G401 (cell line): ENCODE measurements around the gene VGLL1. TPM values are rescaled to one million over a fixed set of nuclear protein-coding genes. Genes with fewer than 3 reads are reported as not detected.

ENCODE experiments used
- DNase-seq: peaks from one replicate; pipeline ENCODE4 v3.0.0-alpha.2; 2015; ENCODE audit warnings: low spot score
- in situ Hi-C: cut with HindIII; loops from 2 replicates; pipeline ENCODE4 v1.10.0; 2016; ENCODE audit warnings: low sequenced_read_pairs, mixed read lengths
- total RNA-seq: library from RNA; depleted of rRNA; stranded (reverse); fragments of >200 nt; shearing (Covaris generic); gene quantifications from 2 replicates; pipeline ENCODE4 v1.2.3, GENCODE V29; 2014; rRNA removed

VGLL1 gene, protein sequence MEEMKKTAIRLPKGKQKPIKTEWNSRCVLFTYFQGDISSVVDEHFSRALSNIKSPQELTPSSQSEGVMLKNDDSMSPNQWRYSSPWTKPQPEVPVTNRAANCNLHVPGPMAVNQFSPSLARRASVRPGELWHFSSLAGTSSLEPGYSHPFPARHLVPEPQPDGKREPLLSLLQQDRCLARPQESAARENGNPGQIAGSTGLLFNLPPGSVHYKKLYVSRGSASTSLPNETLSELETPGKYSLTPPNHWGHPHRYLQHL
- not detected in 2 replicates for total RNA-seq

DNA sequence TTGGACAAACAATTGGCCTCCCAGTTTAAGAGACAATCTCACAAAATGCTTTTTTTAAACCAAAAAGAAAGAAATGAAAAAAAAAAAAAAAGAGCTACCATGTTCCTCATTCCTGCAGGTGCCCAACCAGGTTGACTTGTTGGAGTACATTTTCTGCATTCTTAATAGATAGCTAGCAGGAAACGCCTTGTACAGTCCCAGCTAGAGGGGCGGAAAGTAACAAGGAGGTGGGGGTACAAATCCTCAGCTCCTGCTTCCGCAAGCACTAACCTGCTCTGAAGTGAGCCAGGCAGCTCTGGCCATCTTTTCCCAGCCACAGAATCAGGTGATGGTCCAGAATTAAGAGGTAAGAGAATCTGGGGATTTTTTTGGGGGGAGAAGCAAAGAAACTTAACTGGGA lies at the start of gene VGLL1:
Gene VGLL1 (plus strand): TSS at position 265 of the 400 bp plus-strand sequence. CDS start 3,806 bp downstream, outside the sequence.
- in situ Hi-C loops: no loop called here

GRCh38 chrX:136487647-136488046 lies 44.4 kb upstream of the VGLL1 start, which contains the start of gene BRS3:
Gene BRS3, plus strand, starts transcription at chrX:136487947. Its CDS starts 168 bp downstream, at chrX:136488115.
- in situ Hi-C loops: no loop called here
- no peak for DNase-seq

More for the DNA sequence above, at the start of gene VGLL1:
- no peak for DNase-seq

DNA sequence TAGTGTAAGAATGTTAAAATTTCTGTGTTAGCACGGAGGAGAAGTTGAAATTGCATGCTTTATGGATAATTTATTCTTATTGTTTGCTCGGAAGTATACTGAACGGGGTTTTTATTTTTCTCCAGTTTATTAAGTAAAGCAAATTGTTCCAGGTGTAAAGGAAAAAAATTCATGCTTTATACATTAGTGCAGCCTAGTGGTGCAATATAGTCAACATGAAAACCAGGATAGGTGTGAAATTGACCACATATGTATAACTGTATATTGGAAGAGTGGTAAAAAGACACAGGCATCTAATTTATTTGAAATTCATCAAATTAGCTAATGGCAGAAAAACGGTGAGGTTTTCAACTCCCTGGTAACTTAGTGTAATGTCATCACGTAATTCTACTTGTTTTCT lies 43.3 kb upstream of the VGLL1 start:
- no peak for DNase-seq
- in situ Hi-C loops: no loop called here

GRCh38 chrX:136491832-136492231 lies 40.2 kb upstream of the VGLL1 start:
- DNase-seq: no peak
- in situ Hi-C loops: no loop called here

DNA sequence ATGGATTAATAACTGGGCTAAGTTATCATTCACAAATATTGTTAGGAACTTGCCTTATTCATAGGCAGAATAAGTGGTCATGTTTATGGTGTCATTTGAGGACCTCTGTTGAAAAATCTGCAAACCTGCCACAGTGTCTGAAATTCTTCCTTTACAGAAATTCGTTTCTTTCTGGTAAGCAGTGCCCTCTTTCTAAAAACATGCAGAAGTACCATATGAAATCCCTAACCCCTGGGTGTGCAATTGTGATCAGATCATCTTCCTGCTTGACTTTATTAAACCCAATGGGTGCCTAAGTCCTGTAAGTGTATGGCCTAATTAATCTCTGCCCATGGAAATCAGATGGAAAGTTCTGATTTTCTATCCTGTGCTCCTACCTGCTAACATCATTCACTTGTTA lies 39.0 kb upstream of the VGLL1 start:
- no peak for DNase-seq
- in situ Hi-C loops: no loop called here

GRCh38 chrX:136495043-136495442 lies 37.0 kb upstream of the VGLL1 start:
- in situ Hi-C loops: no loop called here
- no peak for DNase-seq

DNA sequence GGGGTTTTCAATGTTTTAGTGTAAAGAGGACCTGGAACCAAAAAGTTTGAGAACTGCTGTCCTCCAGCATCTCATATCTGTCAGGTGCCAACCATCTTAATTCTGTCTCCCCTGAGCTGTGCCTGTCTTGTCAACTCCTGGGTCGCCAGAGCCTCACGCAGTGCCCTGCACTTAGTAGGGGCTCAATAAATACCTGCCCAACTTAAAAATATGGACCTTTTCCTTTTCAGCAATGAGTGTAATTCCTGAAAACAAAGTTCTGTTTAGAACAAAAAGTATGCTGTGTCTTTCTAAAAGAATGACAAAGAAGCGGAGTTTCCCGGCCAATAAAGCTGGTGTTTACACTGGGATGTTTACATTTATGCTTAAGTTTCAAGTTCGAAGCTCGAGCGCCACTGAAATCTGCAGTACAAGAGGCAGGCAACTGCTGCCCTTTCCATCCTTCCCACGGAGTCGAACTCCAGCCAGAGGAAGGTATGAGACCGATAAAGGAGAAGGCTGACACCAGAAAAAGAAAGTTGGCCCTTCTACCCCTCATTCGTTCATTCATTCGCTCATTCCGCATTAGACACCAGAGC lies 35.7 kb upstream of the VGLL1 start:
- peak; percentile 0 for DNase-seq
- in situ Hi-C loops: no loop called here

GRCh38 chrX:136496764-136497555 lies 35.1 kb upstream of the VGLL1 start:
- in situ Hi-C loops: no loop called here
- DNase-seq: peak; percentile 75

- in situ Hi-C loops: no loop called here
These were observed 34.4 kb upstream of the VGLL1 start, which contains the start of gene HTATSF1 for GRCh38 chrX:136497556-136498052. Gene HTATSF1, plus strand, starts transcription at chrX:136497592. Its CDS starts 93 bp downstream, at chrX:136497685.

GRCh38 chrX:136519069-136519468 lies 12.9 kb upstream of the VGLL1 start:
- in situ Hi-C loops: no loop called here
- no peak for DNase-seq

More at GRCh38 chrX:136497556-136498052, 34.4 kb upstream of the VGLL1 start, which contains the start of gene HTATSF1:
- no peak for DNase-seq

DNA sequence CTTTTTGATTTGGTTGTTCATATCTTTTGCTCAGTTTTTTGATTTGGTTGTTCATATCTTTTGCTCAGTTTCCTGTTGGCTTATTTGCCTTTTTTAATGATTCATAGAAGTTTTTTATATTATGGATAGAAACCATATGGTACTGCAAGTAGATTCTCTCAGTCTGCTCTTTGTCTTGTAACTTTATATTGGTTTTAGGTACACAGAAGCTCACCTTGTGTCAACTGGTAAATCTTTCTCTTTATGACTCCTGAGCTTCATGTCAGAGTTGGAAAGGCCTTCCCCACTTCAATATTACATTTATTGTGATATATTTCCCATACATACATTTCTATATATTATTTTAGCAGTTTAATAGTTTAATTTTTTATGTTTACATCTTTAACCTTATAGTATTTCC lies 8.2 kb upstream of the VGLL1 start:
- DNase-seq: no peak
- in situ Hi-C loops: no loop called here

GRCh38 chrX:136525738-136526606 lies 6.0 kb upstream of the VGLL1 start:
- DNase-seq: peak; percentile 23
- in situ Hi-C loops: no loop called here

DNA sequence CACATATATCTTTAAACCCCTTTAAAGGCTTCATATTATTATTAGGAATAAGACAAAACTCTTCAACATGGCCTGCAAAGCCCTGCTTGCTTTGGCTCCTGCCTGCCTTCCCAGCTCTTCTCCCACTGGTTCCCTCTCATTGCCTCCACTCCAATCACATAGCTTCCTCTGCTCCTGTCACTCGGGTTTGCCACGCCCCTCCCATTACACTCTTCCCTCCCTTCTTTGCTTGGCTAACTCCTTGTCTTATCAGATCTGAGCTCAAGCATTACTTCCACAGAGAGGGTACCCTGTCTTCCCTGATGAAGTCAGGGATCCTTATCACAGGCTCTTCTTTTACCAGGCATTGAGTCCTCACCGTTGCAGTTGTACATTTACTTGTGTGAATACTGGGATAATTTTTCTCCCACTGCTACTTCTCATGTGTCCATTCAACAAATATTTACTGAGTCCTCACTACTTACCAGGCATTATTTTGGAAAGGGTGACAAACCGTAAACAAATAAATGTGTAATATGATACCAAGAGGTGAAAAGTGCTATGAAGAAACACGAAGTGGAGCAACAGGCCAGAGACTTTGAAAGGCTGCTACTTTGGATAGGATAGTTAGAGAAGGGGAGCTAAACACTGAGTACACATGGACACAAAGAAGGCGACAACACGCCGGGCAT lies 3.2 kb upstream of the VGLL1 start:
- in situ Hi-C loops: no loop called here

GRCh38 chrX:136529795-136530194 lies 2.2 kb upstream of the VGLL1 start:
- DNase-seq: no peak
- in situ Hi-C loops: no loop called here

More for the DNA sequence above, 3.2 kb upstream of the VGLL1 start:
- DNase-seq: no peak

DNA sequence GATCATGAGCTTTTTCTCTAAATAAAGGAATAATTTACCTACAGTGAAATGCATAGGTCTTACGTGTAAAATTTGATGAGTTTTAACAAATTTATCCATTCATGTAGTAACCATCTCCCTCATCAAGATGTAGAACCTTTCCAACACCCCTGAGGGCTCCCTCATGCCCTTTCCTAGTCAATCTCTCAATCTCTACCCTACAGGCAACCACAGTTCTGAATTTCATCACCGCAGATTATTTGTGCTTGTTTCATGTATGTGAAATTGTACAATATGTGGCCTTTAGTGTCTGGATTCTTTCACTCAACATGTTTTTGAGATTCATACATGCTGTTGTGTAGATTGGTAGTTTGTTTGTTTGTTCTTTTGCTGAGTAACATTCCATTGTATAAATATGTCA lies 2.1 kb downstream of the VGLL1 start:
- in situ Hi-C loops: no loop called here
- no peak for DNase-seq

DNA sequence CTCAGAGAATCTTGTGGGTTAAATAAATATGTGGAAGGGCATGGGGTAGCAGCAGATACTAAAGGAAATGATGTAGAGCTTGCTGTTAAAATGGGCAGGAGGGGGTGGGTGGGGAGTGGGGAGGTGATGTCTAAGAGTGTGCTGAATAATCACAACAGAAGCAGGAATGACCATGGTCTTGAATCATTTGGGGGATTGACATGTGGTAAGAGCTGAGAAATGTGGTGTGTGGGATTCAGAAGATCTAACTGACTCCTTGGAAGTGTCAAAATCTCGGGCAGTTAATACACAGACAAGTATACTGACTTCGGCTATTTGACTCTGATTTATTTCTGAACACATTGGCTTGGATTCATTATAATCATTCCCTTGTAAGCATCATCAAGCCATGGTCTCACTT lies 6.8 kb downstream of the VGLL1 start:
- DNase-seq: no peak
- in situ Hi-C loops: no loop called here

DNA sequence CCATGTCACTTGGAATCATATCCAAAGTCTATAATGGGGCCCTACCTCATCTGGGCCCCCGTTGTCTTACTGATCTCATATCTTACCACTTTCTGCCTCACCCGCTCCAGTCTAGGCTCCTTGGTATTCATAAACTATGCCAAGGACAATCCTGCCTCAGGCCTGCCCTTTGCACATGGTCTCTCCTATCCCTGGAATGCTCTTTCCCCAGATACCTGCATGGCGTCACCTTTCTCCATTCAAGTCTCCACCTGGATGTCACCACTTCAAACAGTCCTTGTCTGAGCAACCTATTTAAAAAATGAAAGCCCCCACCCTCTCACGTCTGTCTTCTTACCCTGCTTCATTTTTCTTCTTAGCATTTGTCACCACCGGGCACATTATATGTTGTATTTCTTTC lies 8.2 kb downstream of the VGLL1 start:
- DNase-seq: no peak
- in situ Hi-C loops: no loop called here

GRCh38 chrX:136541294-136541693 lies 9.3 kb downstream of the VGLL1 start:
- in situ Hi-C loops: no loop called here

More at GRCh38 chrX:136541294-136541693, 9.3 kb downstream of the VGLL1 start:
- no peak for DNase-seq
